GF-D8 (cell line): ENCODE results near the gene NEK9.

ENCODE experiments used
- DNase-seq: peaks from one replicate; lab custom pipeline; 2025; lab: John Stamatoyannopoulos, UW

NEK9 gene

GRCh38 chr14:75040507-75040906, 86.3 kb downstream of the NEK9 start:
- no peak for DNase-seq

GRCh38 chr14:75032939-75033338, 93.9 kb downstream of the NEK9 start:
- no peak for DNase-seq

GRCh38 chr14:75030147-75030546, 96.7 kb downstream of the NEK9 start:
- DNase-seq: no peak
